ENCODE measurements around the gene KLHDC4.
"Not testable (repeated sequence)": the region's sequence is repeated elsewhere in the genome, so short reads cannot be mapped to it uniquely, and the experiment has no call there.

The KLHDC4 gene

DNA sequence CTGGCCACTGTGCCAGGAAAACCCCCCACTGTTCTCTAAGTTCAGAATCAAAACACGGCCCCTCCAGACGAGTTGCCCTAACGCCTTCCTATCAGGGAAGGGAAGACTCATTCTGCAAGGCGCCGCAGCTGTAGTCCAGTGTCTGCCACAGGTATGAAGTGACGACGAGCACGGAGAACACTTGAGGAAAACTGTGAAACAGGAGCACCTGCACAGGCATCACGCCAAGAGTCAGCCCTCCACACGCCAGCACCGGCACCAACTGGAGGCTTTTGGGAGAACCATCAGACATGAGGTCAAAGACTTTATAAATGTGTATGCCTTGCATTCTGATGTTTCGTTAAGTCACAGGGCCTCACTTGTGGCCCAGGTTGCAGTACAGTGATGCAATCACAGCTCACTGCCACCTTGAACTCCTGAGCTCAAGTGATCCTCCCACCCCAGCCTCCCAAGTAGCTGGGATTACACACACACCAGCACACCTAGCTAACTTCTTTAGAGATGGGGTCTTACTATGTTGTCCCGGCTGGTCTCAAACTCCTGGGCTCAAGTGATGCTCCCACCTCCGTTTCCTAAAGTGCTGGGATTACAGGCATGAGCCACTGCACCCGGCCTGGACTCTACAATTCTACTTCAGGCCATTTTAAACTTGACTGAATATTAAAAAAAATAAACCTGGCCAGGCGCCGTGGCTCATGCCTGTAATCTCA, 22.9 kb downstream of the KLHDC4 start:
- no peak for DNase-seq (ENCODE audit: low spot score)

GRCh38 chr16:87741700-87742415, 23.9 kb downstream of the KLHDC4 start:
- no peak for DNase-seq (ENCODE audit: low spot score)

DNA sequence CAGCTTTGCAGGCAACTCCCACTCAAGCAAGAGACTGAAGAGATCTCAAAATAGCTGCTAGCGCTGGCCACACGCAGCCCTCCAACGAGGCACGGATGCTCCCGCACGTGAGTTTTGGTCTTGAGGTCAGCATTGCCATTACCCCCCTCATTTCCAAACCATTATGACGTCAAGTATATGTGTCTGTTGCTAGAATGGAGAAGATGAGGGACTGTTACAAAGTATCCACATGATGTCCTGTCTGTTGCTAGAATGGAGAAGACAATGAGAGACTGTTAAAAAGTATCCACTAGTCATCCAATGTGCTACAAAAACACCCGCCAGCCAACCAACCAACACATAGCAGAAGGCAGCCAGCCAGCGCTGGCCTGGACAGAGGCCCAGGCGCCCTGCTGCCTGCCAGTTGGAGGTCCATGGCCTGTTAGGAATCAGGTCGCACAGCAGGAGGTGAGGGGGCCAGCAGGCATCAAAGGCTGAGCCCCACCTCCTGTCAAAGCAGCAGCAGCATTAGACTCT, 24.8 kb downstream of the KLHDC4 start:
- no peak for DNase-seq (ENCODE audit: low spot score)

DNA sequence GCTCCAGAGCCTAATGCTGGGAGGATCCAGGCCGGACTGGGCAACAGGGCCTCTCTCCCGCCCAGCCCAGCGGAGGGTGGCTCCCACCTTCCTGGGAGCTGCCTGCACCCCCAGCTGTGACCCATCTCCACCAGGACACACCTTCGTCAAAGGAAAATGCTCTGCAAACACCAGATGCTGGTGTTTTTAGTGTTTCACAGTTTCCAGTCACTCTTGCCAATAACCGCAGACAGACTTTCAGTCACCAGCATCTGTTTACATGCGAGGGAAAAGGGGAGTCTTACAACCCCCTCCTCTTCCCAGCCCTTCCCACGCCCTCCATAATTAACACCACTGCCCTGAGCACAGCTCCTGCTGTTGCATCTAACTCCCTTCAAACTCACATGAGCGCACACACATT, 25.3 kb downstream of the KLHDC4 start:
- DNase-seq (ENCODE audit: low spot score): no peak

DNA sequence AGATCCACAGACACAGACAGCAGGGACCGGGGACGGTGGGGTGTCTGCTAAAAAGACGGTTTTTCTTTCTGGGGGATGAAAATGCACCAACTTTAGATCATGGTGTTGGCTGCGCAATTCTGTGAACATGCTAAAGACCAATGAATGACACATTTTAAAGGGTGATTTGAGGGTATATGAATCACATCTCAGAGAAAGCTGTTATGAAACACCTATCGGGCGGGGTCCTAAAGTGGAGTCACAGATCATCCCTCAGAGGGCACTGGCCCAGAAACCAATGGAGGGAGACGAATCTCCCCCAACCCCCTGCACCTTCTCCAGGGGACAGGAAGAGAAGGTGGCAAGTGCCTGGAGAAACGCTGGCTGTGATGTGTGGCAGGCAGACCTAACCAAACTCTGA, 26.0 kb downstream of the KLHDC4 start:
- DNase-seq (ENCODE audit: low spot score): no peak

DNA sequence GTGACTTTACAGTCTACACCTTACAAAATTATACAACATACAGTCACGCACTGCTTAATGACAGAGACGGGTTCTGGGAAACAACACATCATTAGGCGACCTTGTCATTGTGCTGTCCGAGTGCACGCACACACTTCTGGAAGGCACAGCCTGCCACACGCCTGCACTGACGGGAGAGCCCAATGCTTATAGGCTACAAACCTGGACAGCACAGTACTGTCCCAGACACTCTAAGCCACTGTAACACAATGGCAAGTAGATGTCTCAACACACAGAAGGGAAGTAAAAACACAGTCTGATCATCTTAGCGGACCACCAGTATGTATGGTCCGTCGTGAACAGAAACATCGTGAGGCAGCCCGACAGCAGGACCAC, 29.8 kb downstream of the KLHDC4 start:
- DNase-seq (ENCODE audit: low spot score): no peak

GRCh38 chr16:87735270-87736007, 30.3 kb downstream of the KLHDC4 start:
- DNase-seq (ENCODE audit: low spot score): no peak

DNA sequence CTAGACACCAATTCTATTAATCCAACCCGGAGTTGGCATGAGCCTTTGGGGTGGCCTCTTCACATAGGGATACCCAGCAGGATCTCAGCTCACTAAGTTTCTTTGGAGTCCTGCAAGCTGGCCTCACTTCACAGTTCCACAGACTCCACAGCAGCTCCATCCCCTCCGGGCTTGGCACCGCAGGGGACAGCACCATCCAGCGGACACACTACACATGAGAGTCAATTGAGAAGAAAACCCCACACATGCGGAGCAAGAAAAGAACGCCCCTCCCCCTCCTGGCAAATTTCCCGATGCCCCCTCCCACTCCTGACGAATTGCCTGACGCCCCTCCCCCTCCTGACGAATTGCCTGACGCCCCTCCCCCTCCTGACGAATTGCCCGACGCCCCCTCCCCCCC, 31.1 kb downstream of the KLHDC4 start:
- DNase-seq (ENCODE audit: low spot score): no peak

GRCh38 chr16:87733190-87733589, 32.6 kb downstream of the KLHDC4 start:
- DNase-seq (ENCODE audit: low spot score): no peak

DNA sequence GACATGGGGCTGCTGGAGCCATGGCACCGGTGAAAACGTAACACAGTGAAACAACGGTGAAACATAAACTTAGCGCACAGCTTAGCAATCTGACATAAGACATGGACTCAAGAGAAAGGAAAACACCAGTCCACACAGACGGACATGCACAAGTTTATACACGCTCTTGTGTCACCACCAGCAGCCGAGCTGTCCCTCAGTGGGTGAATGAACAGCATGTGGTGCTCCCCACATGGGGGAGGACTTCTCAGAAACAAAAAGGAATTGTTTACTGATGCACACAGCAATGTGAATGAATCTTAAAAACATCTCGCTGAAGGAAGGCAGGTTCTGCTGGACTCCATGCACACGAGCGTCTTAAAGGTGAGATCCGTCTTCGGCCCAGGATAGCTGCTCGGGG, 34.2 kb downstream of the KLHDC4 start:
- DNase-seq (ENCODE audit: low spot score): no peak

DNA sequence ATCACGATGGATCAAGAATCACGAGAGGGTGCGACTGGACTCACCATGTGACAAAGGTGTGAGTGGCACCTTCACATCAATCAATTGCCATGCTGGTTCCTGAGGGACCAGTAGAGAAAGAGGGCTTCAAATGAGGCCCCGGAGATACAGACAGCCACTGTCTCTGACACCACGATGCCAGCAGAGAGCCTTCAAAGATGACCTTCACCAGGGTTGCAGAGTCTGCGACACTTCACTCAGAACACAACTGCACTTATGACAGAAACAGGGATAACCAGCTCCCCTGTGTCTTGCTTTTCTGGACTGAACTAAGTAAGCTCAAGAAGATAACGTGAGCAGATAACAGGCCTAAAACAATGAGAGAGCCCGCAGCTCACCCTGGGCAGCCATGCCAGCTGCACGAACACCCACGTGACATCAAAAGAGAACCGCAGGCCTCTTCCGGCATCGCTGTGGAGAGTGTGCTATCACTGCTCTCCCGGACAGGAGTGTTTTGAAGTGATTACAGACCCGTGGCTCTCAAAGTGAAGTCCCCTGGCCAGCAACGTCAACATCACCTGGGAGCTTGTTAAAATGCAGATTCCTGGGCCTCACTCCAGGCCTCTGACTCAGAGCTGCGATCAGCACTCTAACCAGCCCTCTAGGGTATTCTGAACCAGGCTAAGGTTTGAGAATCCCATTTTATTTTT, 36.4 kb downstream of the KLHDC4 start:
- no peak for DNase-seq (ENCODE audit: low spot score)

DNA sequence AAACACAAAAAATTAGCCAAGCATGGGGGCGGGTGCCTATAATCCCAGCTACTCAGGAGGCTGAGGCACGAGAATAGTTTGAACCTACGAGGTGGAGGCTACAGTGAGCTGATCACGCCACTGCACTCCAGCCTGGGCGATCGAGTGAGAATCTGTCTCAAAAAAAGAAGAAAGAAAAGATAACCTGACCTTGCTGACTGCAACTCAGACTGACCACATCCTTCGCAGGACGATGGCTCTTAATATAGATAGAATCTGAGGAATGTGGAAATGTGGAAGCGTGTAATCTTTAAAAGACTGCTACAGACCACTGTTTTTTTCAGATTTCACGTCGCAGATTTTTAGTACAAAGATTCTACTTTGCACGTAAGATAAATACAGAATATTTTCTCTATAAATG, 37.8 kb downstream of the KLHDC4 start:
- no peak for DNase-seq (ENCODE audit: low spot score)

GRCh38 chr16:87727346-87727745, 38.4 kb downstream of the KLHDC4 start:
- DNase-seq (ENCODE audit: low spot score): no peak

- DNase-seq (ENCODE audit: low spot score): not testable (repeated sequence)
These were observed 39.2 kb downstream of the KLHDC4 start for GRCh38 chr16:87726577-87726976.

- no peak for DNase-seq (ENCODE audit: low spot score)
These were observed 40.1 kb downstream of the KLHDC4 start for GRCh38 chr16:87725596-87726235.

GRCh38 chr16:87724490-87725291, 41.1 kb downstream of the KLHDC4 start:
- DNase-seq (ENCODE audit: low spot score): no peak

GRCh38 chr16:87723226-87723623, 42.6 kb downstream of the KLHDC4 start:
- DNase-seq (ENCODE audit: low spot score): peak; percentile 92

DNA sequence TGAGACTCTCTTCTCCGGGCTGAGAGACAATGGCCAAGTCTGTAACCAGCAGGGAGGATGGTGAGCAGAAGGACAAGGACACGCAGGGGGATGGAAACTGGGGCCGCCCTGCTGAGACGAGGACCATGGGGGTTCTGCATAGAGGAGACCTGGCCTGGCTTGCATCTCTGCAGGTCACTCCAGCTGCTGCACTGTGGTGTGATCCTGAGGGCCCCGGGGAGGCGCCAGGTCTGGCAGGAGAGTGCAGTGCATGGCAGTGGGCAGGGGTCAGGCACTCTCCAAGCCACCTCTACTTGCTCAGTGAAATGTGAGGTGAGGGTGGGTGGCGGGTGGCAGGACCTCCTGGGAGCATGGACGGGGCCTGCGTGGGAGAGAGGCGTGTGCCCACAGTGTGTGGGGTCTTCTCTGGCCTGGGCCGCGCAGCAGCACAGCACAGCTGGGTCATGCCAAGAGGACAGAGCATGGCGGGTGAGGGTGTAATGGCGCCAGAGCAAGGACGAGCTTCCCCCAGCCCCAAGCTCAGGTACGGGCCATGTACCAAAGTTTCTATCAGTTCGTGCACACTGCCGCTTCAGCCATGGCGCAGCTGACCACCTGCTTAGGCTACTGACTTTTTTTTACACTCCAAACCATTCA, 43.1 kb downstream of the KLHDC4 start:
- peak; percentile 69 for DNase-seq (ENCODE audit: low spot score)

DNA sequence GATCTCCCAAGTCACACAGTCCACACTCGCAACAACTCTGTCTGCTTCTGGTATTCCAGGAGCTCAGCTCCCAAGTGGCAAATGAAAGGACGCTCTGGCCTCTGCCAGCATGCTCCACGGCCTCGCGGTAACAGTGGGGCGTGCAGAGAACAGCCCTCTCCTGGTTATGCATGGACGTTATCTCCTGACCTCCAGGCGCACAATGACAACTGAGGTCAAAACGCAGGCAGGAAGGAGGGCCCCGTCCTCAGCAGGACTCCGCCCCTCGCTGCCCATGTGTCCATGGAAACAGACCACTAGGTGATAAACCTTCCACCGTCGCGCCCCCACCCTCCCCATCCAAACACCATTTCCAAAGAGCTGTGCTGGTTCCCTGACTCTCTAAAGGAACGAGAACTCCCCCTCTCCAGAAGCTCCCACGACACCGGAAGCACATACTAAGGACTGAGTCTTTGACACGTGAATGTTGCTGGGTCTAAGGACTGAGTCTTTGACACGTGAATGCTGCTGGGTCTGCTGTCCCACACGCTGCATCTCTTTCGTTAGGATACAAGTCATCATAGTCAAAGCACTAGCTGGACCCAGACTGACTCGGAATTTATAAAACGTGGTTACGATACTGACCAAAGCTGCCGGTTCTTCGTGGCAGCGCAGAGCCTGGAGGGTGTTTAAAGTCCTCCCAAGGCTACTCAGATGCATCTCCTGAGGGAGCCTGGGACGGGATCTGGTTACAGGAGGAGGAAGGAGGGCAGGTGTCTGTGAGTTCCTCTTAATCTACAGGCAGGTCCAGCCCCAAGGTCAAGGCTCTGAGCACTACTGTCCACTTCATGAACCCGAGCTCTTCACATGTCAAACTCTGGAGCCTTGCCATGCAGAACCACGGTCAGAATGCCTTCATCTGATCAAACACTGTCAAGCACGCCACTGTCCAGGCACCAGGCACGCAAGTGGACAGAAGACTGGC, 43.9 kb downstream of the KLHDC4 start:
- DNase-seq (ENCODE audit: low spot score): no peak
